Activated naive CD4-positive, alpha-beta T cell (primary cell): ENCODE data around the gene CATSPER3.

Experiments
- DNase-seq, 4 experiments: peaks; one replicate each; lab custom pipeline; 2025; lab: John Stamatoyannopoulos, UW

CATSPER3 gene

DNA sequence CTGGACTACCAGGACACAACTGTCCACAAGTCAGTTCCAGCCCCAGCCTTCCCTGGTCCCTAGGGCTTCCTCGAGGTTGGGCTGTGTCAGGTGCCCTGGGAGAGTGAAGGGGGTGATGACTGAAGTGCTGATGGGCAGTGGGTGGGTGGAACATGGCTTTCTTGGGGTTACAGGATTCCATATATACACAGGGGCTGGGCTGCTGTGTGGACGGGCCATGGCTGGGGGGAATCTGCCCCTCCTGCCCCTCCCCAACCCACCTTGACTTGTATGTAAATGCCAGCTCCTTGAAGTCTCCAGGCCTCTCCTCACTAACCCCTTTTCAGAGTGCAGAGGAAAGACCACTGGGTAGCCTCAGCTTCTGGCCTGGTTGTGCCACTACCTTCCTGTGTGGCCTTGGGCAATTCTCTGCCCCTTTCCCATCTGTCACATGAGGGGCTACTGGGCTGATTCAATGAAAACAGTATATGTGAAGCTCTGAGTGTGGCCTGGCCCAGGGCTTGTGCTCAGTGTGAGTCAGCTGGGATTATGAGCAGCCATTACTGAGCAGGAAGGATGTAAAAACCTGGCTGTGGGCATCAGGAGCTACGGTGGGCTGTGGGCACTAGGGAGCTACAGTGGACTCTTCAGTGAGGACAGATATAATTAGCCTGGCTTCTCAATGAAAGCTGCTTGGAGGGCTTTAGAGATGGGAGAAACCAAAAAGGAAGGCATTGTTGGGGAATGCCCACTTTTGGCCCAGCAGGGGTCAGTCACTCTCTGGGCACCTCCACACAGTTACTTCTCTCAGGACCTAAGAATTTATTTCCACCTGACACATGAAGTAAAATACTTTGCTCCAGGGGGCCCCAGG, 43.0 kb downstream of the CATSPER3 start:
- DNase-seq, result no peak

- DNase-seq, result no peak
These were observed 43.8 kb downstream of the CATSPER3 start for GRCh38 chr5:135011355-135012032.

DNA sequence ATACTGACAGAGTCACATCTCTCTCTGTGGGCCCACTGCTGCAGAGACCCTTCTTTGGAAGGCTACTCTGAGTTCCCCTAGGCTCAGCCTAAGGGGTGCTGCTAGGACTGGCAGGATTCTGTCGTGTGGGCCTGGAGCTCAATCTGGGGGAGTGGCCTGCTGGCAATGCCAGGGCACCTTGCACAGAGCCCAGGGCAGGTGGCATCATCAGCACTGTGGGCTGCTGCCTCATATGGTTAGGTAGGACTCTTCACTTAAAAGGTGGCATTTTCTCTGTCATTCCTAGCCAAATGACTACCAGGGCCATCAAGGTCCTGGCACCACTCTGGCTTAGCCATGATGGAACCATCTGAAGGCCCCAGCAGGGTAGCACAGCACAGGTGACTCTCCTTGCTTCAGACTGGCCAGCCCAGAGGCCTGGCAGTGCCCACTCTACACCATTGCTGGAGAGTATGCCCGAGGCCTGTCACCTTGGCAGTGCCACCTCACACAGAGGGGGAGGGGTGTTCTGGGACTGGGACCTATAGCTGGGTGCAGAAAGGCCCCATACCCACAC, 44.4 kb downstream of the CATSPER3 start:
- DNase-seq, result no peak

- DNase-seq, result no peak
These were observed 45.3 kb downstream of the CATSPER3 start for GRCh38 chr5:135012951-135013391.

DNA sequence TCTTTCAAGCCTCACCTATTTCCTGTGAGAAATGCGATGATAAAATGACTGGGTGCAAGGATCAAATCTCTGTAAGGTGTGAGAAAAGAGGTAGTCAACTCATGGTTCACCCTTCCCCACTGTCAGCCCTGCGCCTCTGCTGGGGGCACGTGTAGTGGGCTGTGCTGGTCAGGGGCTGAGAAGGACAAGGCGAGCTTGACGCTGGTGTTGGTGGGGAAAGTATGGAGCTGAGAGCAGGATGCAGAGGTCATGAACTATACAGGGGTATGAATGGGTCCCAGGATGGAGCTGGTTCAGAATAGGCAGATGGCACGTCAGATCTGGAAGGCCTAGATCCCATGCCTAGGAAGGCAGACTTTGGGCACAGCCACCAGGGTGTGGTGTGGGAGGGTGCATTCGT, 45.7 kb downstream of the CATSPER3 start:
- no peak for DNase-seq

- no peak for DNase-seq
These were observed 46.4 kb downstream of the CATSPER3 start for GRCh38 chr5:135013947-135014570.

- DNase-seq, result no peak
These were observed 48.2 kb downstream of the CATSPER3 start for GRCh38 chr5:135015942-135016341.

DNA sequence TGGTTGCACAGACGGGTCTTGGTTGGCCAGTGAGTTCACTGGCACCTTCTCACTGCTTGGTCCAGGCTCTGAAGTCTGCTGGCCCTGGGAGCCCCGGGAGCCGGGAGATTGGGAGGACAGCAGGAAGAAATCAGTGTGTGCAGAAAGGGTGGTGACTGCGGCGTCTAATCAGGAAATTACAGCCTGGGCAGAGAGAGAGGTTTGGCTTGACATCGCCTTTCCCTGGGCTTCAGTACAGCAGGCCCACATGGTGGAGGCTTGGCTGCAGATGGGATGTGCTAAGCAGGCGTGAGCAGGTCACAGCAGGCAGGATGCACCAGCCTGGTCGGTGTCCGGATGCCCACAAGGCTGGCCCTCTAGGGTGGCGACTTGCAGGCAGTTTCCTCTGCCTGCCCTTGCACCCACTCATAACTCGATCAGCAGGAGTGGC, 49.2 kb downstream of the CATSPER3 start:
- no peak for DNase-seq

DNA sequence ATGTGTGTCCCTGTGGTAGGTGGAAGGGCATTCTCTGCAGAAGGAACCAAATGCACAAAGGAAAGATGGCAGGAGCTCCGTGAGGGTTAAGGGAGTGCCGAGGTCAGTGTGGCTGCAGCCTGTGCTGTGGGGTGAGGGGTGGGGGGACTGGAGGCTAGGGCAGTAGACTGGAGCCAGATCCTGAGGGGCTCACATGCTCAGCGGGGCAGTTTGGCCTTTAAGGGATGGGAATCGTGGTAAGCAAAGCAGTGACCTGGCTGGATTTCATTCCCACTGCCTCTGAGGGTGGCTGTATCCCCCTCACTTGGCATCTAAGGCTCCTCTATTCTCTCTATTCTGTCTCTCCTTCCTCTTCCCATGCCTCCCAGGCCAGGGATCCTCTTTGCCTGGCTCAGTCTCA, 50.8 kb downstream of the CATSPER3 start:
- DNase-seq, result no peak

DNA sequence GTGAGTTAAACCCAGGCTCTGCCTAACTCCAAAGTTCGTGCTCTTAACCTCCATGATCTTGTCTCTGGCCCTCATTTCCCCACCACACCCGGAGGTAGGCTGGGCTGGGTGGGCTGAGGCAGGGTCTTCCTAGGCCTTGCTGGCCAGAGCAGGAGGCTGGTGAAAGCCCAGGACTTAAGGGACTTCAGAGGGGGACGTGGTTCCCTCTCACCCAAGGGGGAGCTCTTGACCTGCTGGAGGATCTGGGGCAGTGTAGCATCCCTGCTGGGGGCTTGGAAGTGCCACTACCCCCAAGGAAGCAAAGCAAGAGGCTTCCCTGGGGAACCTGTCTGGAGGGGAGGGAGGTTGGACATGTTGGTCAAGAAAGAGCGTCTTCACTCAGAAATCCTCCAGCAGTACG, 51.6 kb downstream of the CATSPER3 start:
- no peak for DNase-seq

DNA sequence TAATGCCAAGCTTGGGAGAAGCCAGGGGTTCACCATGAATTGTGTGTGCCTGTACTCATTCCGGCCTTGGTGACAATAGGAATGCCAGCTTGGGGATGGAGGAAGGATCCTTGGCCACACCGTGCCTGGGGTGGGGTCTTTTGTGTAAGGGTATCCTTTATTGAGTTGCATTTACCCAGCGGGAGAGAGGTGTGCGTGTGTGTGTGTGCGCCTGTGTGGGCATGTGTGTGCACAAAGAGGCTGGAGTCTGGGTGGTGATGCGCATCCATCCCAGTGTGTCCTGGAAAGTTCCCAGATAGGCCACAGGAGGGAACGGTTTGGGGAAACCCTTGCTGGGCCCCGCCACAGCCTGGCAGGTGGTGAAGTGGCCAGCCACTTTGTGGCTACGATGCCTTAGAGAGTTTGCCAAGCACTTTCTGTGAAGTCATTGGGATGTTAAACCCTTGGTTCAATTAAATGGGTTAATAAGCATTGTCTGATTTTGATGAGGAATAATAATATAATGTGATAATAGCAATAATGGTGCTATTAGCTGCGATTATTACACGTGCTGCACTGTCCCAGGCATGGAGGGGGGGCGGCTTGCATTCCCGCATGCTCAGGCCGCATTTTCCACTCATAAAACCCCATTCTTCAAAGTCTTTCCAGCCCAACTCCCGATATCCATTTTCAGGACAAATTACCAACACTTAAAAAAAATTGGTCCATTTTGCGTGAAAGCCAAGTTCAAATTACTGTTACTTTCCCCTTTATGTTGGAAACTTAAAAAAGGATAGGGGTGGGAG, 52.6 kb downstream of the CATSPER3 start:
- no peak for DNase-seq

- DNase-seq, result no peak
These were observed 57.4 kb downstream of the CATSPER3 start for GRCh38 chr5:135024956-135025729.

DNA sequence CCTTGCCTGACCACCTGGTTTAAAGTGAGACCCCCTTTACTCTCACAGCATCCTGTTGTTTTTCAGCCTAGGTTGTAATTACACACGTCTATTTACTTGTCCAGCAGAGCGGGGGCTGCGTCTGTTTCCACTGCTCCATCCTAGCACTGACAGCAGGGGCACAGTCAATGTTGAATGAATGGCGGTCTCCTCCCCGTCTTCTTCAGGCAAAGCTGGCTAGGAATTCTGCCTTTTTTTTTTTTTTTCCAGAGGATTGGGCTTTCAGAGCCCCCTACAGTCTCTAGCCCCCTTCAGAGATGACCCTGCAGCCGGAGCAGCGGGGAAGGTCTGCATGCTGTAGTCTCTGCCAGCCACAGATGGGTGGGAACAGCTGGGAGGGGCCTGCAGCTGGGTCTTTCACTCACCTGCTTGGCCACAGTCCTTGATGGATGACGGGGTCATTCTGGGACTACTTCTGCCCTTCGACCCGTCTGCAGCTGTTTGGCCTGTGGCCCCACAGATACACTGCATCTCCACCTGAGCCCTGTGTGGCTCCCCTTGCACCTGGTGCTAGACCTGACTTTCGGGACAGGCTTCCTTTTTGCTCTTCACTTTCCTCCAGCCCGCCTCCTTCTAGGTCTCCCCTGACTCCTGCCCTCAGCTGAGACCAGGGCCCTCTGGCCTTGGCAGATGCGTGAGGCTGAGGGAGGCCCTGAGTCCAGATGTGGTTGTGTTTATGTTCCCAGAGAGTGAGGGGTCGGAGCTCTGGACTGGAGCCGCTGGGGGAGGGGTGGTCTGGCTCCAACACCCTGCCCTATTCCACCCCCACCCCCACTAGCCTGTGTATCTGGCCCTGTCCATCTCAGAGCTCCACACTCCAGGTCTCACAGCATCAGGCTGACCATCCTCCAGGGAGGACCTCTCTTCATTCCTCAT, 58.3 kb downstream of the CATSPER3 start:
- DNase-seq, result no peak

DNA sequence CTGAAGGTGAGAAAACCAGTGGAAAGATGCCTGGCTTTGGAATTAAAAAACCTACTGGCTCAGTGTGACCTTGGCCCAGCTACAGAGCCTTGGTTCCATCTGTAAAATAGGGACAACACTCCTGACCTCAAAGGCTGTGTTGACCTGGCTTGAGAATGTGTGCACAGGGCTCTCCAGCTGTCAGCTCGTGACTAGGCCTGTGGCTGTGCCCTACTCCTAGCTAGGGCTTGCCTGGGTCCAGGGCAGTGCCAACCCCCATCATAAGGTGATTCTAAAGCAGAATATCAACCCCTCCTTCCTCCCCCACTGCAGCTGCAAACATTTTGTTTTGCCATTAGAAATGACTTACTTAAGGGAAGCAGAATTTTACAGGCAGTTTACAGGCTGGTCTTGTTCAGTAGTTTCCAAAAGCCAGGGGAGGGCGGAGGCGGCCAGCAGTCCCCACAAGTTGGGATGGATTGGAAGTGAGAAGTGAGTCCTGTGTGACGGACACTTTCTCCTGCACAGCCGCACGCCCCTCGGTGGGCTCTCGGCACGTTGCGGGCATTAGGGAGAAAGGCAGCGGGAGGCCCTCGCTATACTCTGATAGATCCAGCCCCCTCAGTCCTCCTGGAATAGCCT, 59.0 kb downstream of the CATSPER3 start:
- no peak for DNase-seq

DNA sequence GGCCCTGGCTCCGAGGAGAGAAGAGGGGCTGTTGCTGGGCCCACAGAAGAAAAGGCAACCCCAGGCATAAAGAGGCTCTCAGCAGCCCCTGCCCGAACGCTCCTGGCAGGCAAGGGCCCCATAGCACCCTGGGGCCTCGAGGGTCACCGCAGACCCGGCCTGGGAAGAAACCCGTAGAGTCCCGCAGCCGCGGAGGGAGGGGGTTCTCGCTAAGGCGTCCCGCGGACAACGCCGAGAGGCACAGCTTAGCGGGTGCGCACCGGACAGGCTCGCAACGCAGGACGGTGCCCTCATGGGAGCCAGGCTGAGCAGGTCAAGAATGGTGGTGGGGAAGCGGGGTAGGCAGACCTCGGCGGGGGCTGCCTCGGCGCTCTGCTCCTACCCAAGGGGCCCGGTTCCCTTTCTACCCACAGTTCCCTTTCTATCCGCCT, 59.6 kb downstream of the CATSPER3 start:
- DNase-seq, result no peak

DNA sequence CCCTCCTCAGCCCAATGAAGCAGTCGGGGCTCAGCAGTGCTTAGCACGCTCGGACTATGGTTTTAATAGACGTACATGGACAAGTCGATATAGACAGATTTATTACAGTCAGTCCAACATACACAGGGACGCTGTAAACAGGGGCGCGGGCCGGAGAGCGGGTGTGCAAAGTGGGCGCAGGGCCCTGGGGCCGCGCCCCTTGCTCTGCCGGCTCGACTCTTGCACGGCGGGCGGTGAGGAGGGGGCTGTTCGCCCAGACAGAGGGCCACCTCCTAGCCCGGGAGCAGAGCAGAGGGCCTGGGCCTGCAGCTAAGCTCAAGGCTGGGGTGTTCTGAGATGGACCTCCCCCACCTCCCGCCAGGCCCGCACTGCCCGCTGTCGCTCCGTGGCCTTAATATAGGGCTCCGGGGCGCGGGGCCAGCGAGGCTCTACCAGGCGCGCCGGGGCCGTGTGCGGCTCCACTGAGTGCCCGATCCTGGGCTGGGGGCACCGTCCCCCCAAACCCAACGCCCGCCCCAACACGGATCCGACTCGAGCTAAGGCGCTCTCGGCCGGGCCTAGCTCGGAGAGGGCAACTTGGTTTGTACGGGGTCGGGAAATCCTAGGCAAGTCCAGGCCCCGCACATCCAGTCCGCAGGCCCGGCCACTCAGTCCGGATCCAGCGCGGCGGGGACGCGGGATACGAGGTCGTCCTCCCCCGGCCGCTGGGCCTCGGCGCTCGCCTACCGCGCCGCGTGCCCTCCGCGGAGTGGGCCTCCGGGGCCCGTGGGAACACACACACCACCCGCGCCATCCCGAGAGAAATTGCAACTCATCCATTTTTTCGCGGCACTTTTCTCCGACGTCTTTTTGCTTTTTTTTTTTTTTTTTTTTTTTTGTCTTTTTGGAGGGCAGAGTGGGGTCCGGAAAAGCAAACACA, 60.2 kb downstream of the CATSPER3 start:
- no peak for DNase-seq

- no peak for DNase-seq
These were observed 61.2 kb downstream of the CATSPER3 start for GRCh38 chr5:135028791-135029476.
